GM21528 (cell line): ENCODE results near the gene ADAM12.

Source experiments
- ATAC-seq: cut with Tn5 transposase; IDR thresholded peaks from one replicate; pipeline ENCODE4 v1.9.1; 2021; ENCODE audit warnings: mild to moderate bottlenecking, moderate library complexity; ENCODE audit not compliant: unreplicated experiment, low FRiP score

The ADAM12 gene

GRCh38 chr10:125967533-125967932, 420.7 kb downstream of the ADAM12 start:
- no peak for ATAC-seq

- no peak for ATAC-seq
These were observed 423.7 kb downstream of the ADAM12 start for GRCh38 chr10:125964558-125964957.
